ENCODE data around the gene USP5.

Gene USP5

GRCh38 chr12:6817662-6818157 is 34.2 kb upstream of the USP5 start:
- Histone ChIP-seq H3K27me3 (ENCODE audit: low read length) (no peaks in the 10 kb centered on the region), H3K9me3 (ENCODE audit: insufficient read depth, low read length) (no peaks in the 10 kb centered on the region), H3K36me3 (ENCODE audit: low read length) (no peaks in the 10 kb centered on the region), H3K79me2 (ENCODE audit: insufficient read depth, low read length) (no peaks in the 10 kb centered on the region), H3K4me3 (ENCODE audit: insufficient read depth, low read length, poor library complexity, severe bottlenecking) (no peak overlapping the region), H3F3A (ENCODE audit: insufficient read depth) (no peaks in the 10 kb centered on the region), H3K9ac (ENCODE audit: low read length) (no peak overlapping the region), H2AFZ (ENCODE audit: low read depth, low read length, severe bottlenecking) (no peak overlapping the region), H3K27ac (ENCODE audit: low read depth, low read length) (no peak overlapping the region), H3K9me2 (replicated peaks; ENCODE audit: insufficient read depth, low read length) (no peaks in the 10 kb centered on the region), H3K4me2 (ENCODE audit: low read depth, low read length, poor library complexity, severe bottlenecking) (no peak overlapping the region), H4K20me1 (ENCODE audit: low read depth, low read length) (no peaks in the 10 kb centered on the region)
- no peak for TF ChIP-seq EZH2phosphoT487 (conservative IDR thresholded peaks at IDR 0.05; ENCODE audit: low read length)
- no peak for TF ChIP-seq CTCF (IDR thresholded peaks at IDR 0.05; ENCODE audit: insufficient read depth, low read length, poor library complexity, severe bottlenecking)

- Histone ChIP-seq H3K27me3 (ENCODE audit: low read length) (no peaks in the 10 kb centered on the region), H3K4me2 (ENCODE audit: low read depth, low read length, poor library complexity, severe bottlenecking) (no peak overlapping the region), H3K9me2 (replicated peaks; ENCODE audit: insufficient read depth, low read length) (no peaks in the 10 kb centered on the region), H3K9ac (ENCODE audit: low read length) (no peak overlapping the region), H3K36me3 (ENCODE audit: low read length) (no peaks in the 10 kb centered on the region), H3K4me3 (ENCODE audit: insufficient read depth, low read length, poor library complexity, severe bottlenecking) (no peak overlapping the region), H3F3A (ENCODE audit: insufficient read depth) (no peaks in the 10 kb centered on the region), H3K9me3 (ENCODE audit: insufficient read depth, low read length) (no peaks in the 10 kb centered on the region), H4K20me1 (ENCODE audit: low read depth, low read length) (no peaks in the 10 kb centered on the region), H2AFZ (ENCODE audit: low read depth, low read length, severe bottlenecking) (no peak overlapping the region), H3K27ac (ENCODE audit: low read depth, low read length) (no peak overlapping the region), H3K79me2 (ENCODE audit: insufficient read depth, low read length) (no peaks in the 10 kb centered on the region)
- TF ChIP-seq CTCF (IDR thresholded peaks at IDR 0.05; ENCODE audit: insufficient read depth, low read length, poor library complexity, severe bottlenecking): no peak
- no peak for TF ChIP-seq EZH2phosphoT487 (conservative IDR thresholded peaks at IDR 0.05; ENCODE audit: low read length)
Observed at GRCh38 chr12:6818222-6818621, 33.7 kb upstream of the USP5 start.

GRCh38 chr12:6818645-6819044 is 33.3 kb upstream of the USP5 start:
- no peaks in the 10 kb centered on the region for H3F3A ChIP-seq (ENCODE audit: insufficient read depth)
- no peaks in the 10 kb centered on the region for H3K79me2 ChIP-seq (ENCODE audit: insufficient read depth, low read length)
- H3K9me3 ChIP-seq (ENCODE audit: insufficient read depth, low read length): no peaks in the 10 kb centered on the region
- H3K9me2 ChIP-seq (replicated peaks; ENCODE audit: insufficient read depth, low read length): no peaks in the 10 kb centered on the region
- H3K9ac ChIP-seq (ENCODE audit: low read length): no peak overlapping the region
- no peaks in the 10 kb centered on the region for H4K20me1 ChIP-seq (ENCODE audit: low read depth, low read length)
- no peaks in the 10 kb centered on the region for H3K36me3 ChIP-seq (ENCODE audit: low read length)
- no peak for TF ChIP-seq EZH2phosphoT487 (conservative IDR thresholded peaks at IDR 0.05; ENCODE audit: low read length)
- TF ChIP-seq CTCF (IDR thresholded peaks at IDR 0.05; ENCODE audit: insufficient read depth, low read length, poor library complexity, severe bottlenecking): no peak
- H2AFZ ChIP-seq (ENCODE audit: low read depth, low read length, severe bottlenecking): no peak overlapping the region
- no peak overlapping the region for H3K27ac ChIP-seq (ENCODE audit: low read depth, low read length)
- no peak overlapping the region for H3K4me2 ChIP-seq (ENCODE audit: low read depth, low read length, poor library complexity, severe bottlenecking)
- no peak overlapping the region for H3K4me3 ChIP-seq (ENCODE audit: insufficient read depth, low read length, poor library complexity, severe bottlenecking)
- no peaks in the 10 kb centered on the region for H3K27me3 ChIP-seq (ENCODE audit: low read length)
